GM12873 (cell line): Measurements from ENCODE around the gene DGCR2.

ENCODE experiments used
- CTCF ChIP-seq: IDR thresholded peaks from 2 replicates; pipeline ENCODE4 v1.5.1; 2012; ENCODE audit warnings: low read depth, mild to moderate bottlenecking, moderate library complexity, low read length, control low read depth; ENCODE audit not compliant: insufficient read depth; ENCODE audit errors: missing control alignments

Gene DGCR2

GRCh38 chr22:19097518-19097917 lies 24.7 kb downstream of the DGCR2 start:
- no peak for TF ChIP-seq CTCF

GRCh38 chr22:19096555-19096954 lies 25.7 kb downstream of the DGCR2 start:
- no peak for TF ChIP-seq CTCF

- TF ChIP-seq CTCF, result no peak
Observed at GRCh38 chr22:19094393-19094997, 27.7 kb downstream of the DGCR2 start.

- TF ChIP-seq CTCF, result no peak
Observed at GRCh38 chr22:19092725-19093124, 29.5 kb downstream of the DGCR2 start.

- no peak for TF ChIP-seq CTCF
Observed at GRCh38 chr22:19090586-19091127, 31.6 kb downstream of the DGCR2 start.

- no peak for TF ChIP-seq CTCF
Observed at GRCh38 chr22:19090183-19090582, 32.0 kb downstream of the DGCR2 start.

GRCh38 chr22:19088866-19089595 lies 33.2 kb downstream of the DGCR2 start:
- TF ChIP-seq CTCF, result no peak
